Activated CD4-positive, alpha-beta T cell treated with anti-CD3 and anti-CD28 coated beads, Interleukin-2, amount 10 ng/mL, durations not matched to agents 7 days and 5 days (primary cell): ENCODE results near the gene PRKN. TPM values are rescaled to one million over a fixed set of nuclear protein-coding genes. Genes with fewer than 3 reads are reported as not detected.

Source experiments
- CTCF ChIA-PET: fragments of 350-600 bp; sonication (Branson Sonifier 250); formaldehyde crosslinking; loops from one replicate; lab custom pipeline; 2021; ENCODE audit warnings: antibody characterized with exemption; lab: Charles Lee
- POLR2A ChIA-PET: fragments of 350-600 bp; sonication (Branson Sonifier 250); formaldehyde crosslinking; loops from one replicate; lab custom pipeline; 2021; ENCODE audit warnings: antibody characterized with exemption; lab: Charles Lee
- DNase-seq: peaks from one replicate; pipeline ENCODE4 v3.0.0-alpha.2; 2020
- H3K27ac Mint-ChIP-seq: one replicate; pipeline ENCODE4 v1.8.0; 2021; ENCODE audit warnings: mild to moderate bottlenecking, moderate library complexity, mixed read lengths
- H3K27me3 Mint-ChIP-seq: one replicate; pipeline ENCODE4 v1.8.0; 2021; ENCODE audit warnings: mixed read lengths
- H3K36me3 Mint-ChIP-seq: one replicate; pipeline ENCODE4 v1.8.0; 2021; ENCODE audit warnings: low read depth, mixed read lengths
- H3K4me1 Mint-ChIP-seq: one replicate; pipeline ENCODE4 v1.8.0; 2021; ENCODE audit warnings: mixed read lengths
- H3K4me3 Mint-ChIP-seq: one replicate; pipeline ENCODE4 v1.8.0; 2021; ENCODE audit warnings: mild to moderate bottlenecking, moderate library complexity, mixed read lengths
- H3K9me3 Mint-ChIP-seq: one replicate; pipeline ENCODE4 v1.8.0; 2021; ENCODE audit warnings: mixed read lengths
- total RNA-seq, 2 experiments: library from RNA; stranded (reverse); gene quantifications; one replicate each; pipeline ENCODE4 v1.2.3, GENCODE V29; 2021

Gene PRKN
- total RNA-seq, 2 experiments from 2014 or later, result 0.77 to 0.94 TPM

- ChIA-PET CTCF (interaction anchor here (0.6 kb wide), 1 partner anchor 1047 kb away, joined by 3 read pairs; no protein-coding TSS in a partner anchor), POLR2A (no interaction called here)
- H3K4me1 Mint-ChIP-seq, result no peaks in the 10 kb centered on the region
- no peak overlapping the region for H3K27ac Mint-ChIP-seq
- H3K27me3 Mint-ChIP-seq, result no peaks in the 10 kb centered on the region
- DNase-seq, result no peak
- H3K36me3 Mint-ChIP-seq, result no peaks in the 10 kb centered on the region
- H3K9me3 Mint-ChIP-seq, result peaks cover 3% of the 10 kb centered on the region
- H3K4me3 Mint-ChIP-seq, result no peak overlapping the region
Observed at GRCh38 chr6:162621246-162621645, 106.3 kb downstream of the PRKN start.

GRCh38 chr6:162620073-162620472 is 107.5 kb downstream of the PRKN start:
- CTCF ChIA-PET, result no interaction called here
- Mint-ChIP-seq H3K4me1 (no peaks in the 10 kb centered on the region), H3K4me3 (no peak overlapping the region), H3K27ac (no peak overlapping the region), H3K36me3 (no peaks in the 10 kb centered on the region), H3K9me3 (peaks cover 3% of the 10 kb centered on the region), H3K27me3 (no peaks in the 10 kb centered on the region)
- POLR2A ChIA-PET, result no interaction called here
- no peak for DNase-seq

DNA sequence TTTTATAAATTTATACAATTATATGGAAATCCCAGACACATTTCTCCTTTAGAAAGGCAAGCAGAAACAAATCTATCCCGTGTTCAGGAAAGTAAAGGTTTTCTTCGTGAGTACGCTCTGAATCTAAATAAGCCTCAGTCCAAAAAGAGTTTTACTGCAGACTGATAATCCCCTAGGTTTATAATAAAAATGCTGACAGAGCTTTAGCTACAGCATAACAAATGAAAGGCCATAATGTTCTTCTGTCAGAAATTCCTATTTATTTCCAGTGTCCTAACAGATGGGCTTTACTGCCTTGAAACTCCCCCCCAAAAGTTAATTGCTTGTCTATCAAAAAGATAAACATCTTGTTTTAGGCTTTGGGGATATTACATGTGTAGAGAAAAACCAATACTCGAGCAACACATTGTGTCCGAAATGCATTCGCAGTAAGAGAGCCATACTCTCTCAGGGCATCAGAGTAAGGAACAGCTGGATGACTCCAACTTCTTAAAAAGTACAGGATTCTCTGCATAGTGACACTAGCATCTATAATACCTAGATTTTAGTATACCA is 109.0 kb downstream of the PRKN start:
- no peak overlapping the region for H3K4me3 Mint-ChIP-seq
- no peaks in the 10 kb centered on the region for H3K27me3 Mint-ChIP-seq
- H3K4me1 Mint-ChIP-seq, result no peaks in the 10 kb centered on the region
- no peaks in the 10 kb centered on the region for H3K36me3 Mint-ChIP-seq
- peaks cover 3% of the 10 kb centered on the region for H3K9me3 Mint-ChIP-seq
- ChIA-PET CTCF (no interaction called here), POLR2A (no interaction called here)
- DNase-seq, result no peak
- H3K27ac Mint-ChIP-seq, result no peak overlapping the region

- Mint-ChIP-seq H3K4me3 (no peak overlapping the region), H3K27me3 (no peaks in the 10 kb centered on the region), H3K9me3 (no peaks in the 10 kb centered on the region), H3K4me1 (no peaks in the 10 kb centered on the region), H3K27ac (no peak overlapping the region), H3K36me3 (no peaks in the 10 kb centered on the region)
- ChIA-PET CTCF (no interaction called here), POLR2A (no interaction called here)
- no peak for DNase-seq
Observed at GRCh38 chr6:162615016-162615705, 112.4 kb downstream of the PRKN start.

- no peaks in the 10 kb centered on the region for H3K9me3 Mint-ChIP-seq
- DNase-seq, result no peak
- H3K27ac Mint-ChIP-seq, result no peak overlapping the region
- ChIA-PET POLR2A (no interaction called here), CTCF (no interaction called here)
- H3K36me3 Mint-ChIP-seq, result no peaks in the 10 kb centered on the region
- H3K27me3 Mint-ChIP-seq, result no peaks in the 10 kb centered on the region
- H3K4me3 Mint-ChIP-seq, result no peak overlapping the region
- no peaks in the 10 kb centered on the region for H3K4me1 Mint-ChIP-seq
Observed at GRCh38 chr6:162613310-162613709, 114.3 kb downstream of the PRKN start.

DNA sequence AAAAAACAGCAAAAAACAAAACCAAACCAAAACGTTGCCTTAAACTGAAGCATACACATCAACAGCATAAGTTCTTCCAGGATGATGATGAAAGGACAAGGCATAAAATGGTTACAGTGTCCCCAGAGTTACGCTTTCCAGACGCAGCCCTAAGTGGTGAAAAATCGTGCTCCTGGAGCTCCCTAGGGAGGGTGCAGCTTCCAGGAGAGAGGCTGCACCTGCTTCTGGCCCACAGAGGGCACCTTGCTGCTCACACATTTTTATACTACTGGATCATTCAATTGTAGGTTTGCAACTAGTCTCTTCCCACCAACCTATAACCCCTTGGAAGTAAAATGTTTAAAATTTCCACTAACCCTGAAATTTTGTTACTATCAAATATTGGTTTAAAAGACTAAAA is 115.0 kb downstream of the PRKN start:
- no peaks in the 10 kb centered on the region for H3K27me3 Mint-ChIP-seq
- DNase-seq, result no peak
- POLR2A ChIA-PET, result no interaction called here
- H3K4me1 Mint-ChIP-seq, result no peaks in the 10 kb centered on the region
- H3K9me3 Mint-ChIP-seq, result no peaks in the 10 kb centered on the region
- no peaks in the 10 kb centered on the region for H3K36me3 Mint-ChIP-seq
- CTCF ChIA-PET, result no interaction called here
- H3K4me3 Mint-ChIP-seq, result no peak overlapping the region
- no peak overlapping the region for H3K27ac Mint-ChIP-seq

DNA sequence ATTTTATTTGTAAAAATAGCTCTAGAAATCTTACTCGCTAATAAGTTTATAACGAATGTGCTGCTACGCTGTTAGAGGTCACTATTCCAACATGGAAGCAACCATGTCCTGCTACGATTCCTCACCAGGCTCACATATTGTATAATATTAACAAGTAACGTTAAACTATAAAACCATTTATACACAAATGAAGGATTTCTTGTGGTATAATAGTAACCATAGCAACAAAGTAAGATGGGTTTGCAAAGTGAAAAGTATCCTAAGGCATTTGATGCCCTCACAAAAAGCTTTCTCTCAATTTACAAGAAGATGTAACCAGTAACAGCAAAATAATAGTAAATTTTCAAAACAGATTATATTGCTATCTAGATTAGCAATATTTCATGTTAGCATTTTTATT is 117.2 kb downstream of the PRKN start:
- H3K9me3 Mint-ChIP-seq, result no peaks in the 10 kb centered on the region
- no peak overlapping the region for H3K4me3 Mint-ChIP-seq
- H3K27me3 Mint-ChIP-seq, result no peaks in the 10 kb centered on the region
- H3K36me3 Mint-ChIP-seq, result no peaks in the 10 kb centered on the region
- CTCF ChIA-PET, result no interaction called here
- POLR2A ChIA-PET, result no interaction called here
- DNase-seq, result no peak
- no peaks in the 10 kb centered on the region for H3K4me1 Mint-ChIP-seq
- H3K27ac Mint-ChIP-seq, result no peak overlapping the region

- DNase-seq, result no peak
- no peak overlapping the region for H3K4me3 Mint-ChIP-seq
- H3K4me1 Mint-ChIP-seq, result no peaks in the 10 kb centered on the region
- ChIA-PET CTCF (no interaction called here), POLR2A (no interaction called here)
- no peaks in the 10 kb centered on the region for H3K36me3 Mint-ChIP-seq
- H3K27me3 Mint-ChIP-seq, result no peaks in the 10 kb centered on the region
- no peak overlapping the region for H3K27ac Mint-ChIP-seq
- peaks cover 4% of the 10 kb centered on the region for H3K9me3 Mint-ChIP-seq
Observed at GRCh38 chr6:162605881-162606280, 121.7 kb downstream of the PRKN start.

- CTCF ChIA-PET, result no interaction called here
- H3K4me3 Mint-ChIP-seq, result no peak overlapping the region
- H3K36me3 Mint-ChIP-seq, result no peaks in the 10 kb centered on the region
- H3K27ac Mint-ChIP-seq, result no peak overlapping the region
- H3K4me1 Mint-ChIP-seq, result no peaks in the 10 kb centered on the region
- DNase-seq, result no peak
- no peaks in the 10 kb centered on the region for H3K27me3 Mint-ChIP-seq
- POLR2A ChIA-PET, result no interaction called here
- H3K9me3 Mint-ChIP-seq, result peaks cover 7% of the 10 kb centered on the region
Observed at GRCh38 chr6:162603231-162604015, 124.1 kb downstream of the PRKN start.

DNA sequence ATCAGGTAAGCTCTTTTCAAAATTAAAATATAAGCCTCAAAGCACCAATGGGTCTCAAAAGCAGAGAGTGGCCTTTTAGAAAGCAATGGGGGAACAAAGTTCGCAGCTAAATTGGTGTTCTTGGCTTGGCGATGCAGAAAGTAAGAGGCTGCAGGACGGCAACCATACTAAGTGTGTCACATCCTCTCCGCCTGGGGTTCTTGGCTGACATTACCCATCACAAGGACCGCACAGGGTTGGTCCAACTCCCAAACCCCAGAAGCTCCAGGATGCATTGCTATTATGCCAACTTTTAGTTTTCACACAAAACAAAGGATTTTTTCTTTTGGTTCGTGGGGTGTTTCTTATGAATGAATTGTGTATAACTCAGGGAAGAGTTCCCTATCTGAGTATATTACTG is 124.8 kb downstream of the PRKN start:
- Mint-ChIP-seq H3K36me3 (no peaks in the 10 kb centered on the region), H3K27me3 (no peaks in the 10 kb centered on the region), H3K27ac (no peak overlapping the region), H3K4me3 (no peak overlapping the region), H3K4me1 (no peaks in the 10 kb centered on the region), H3K9me3 (peaks cover 7% of the 10 kb centered on the region)
- DNase-seq, result no peak
- CTCF ChIA-PET, result no interaction called here
- POLR2A ChIA-PET, result no interaction called here

DNA sequence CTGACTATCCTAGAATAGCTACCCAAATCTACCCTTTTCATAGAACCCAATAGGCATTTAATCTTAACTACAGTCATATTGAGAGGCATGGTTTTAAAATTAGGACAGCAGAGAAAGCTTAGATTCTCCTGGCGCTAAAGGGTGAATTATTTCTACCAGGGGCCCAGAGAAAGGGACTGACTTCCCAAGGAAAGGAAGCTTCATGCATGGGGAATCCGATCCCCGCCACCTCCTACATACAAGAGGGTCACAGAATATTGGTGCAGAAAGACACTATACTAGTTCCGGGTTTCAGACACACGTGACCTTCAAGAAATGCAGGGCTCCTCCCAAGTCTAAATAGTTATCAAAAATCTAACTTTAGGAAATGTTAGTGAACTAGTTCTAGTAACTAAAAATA is 130.9 kb downstream of the PRKN start:
- DNase-seq, result no peak
- H3K27me3 Mint-ChIP-seq, result no peaks in the 10 kb centered on the region
- CTCF ChIA-PET, result no interaction called here
- no peaks in the 10 kb centered on the region for H3K4me1 Mint-ChIP-seq
- H3K4me3 Mint-ChIP-seq, result no peak overlapping the region
- H3K9me3 Mint-ChIP-seq, result peaks cover 4% of the 10 kb centered on the region
- POLR2A ChIA-PET, result no interaction called here
- no peaks in the 10 kb centered on the region for H3K36me3 Mint-ChIP-seq
- no peak overlapping the region for H3K27ac Mint-ChIP-seq

GRCh38 chr6:162591517-162591916 is 136.0 kb downstream of the PRKN start:
- Mint-ChIP-seq H3K27ac (no peak overlapping the region), H3K4me3 (no peak overlapping the region), H3K27me3 (no peaks in the 10 kb centered on the region), H3K36me3 (no peaks in the 10 kb centered on the region), H3K4me1 (no peaks in the 10 kb centered on the region), H3K9me3 (no peaks in the 10 kb centered on the region)
- CTCF ChIA-PET, result interaction anchor here (0.6 kb wide), 1 partner anchor 16 kb away, joined by 3 read pairs; no protein-coding TSS in a partner anchor
- DNase-seq, result no peak
- POLR2A ChIA-PET, result no interaction called here

- CTCF ChIA-PET, result no interaction called here
- Mint-ChIP-seq H3K9me3 (no peaks in the 10 kb centered on the region), H3K36me3 (no peaks in the 10 kb centered on the region), H3K27ac (no peak overlapping the region), H3K27me3 (no peaks in the 10 kb centered on the region), H3K4me3 (no peak overlapping the region), H3K4me1 (no peaks in the 10 kb centered on the region)
- DNase-seq, result no peak
- POLR2A ChIA-PET, result no interaction called here
Observed at GRCh38 chr6:162581988-162582780, 145.4 kb downstream of the PRKN start.
